Panc1 (cell line): Measurements from ENCODE around the gene KIRREL3.

Experiments used
- CTCF ChIP-seq: fragments of 450-650 bp; IDR thresholded peaks from 2 replicates; pipeline ENCODE4 v1.5.1; 2017; ENCODE audit warnings: mild to moderate bottlenecking
- POLR2AphosphoS5 ChIP-seq: IDR thresholded peaks from 2 replicates; pipeline ENCODE4 v1.6.1; 2012; ENCODE audit warnings: mild to moderate bottlenecking, low read depth, low read length, moderate library complexity
- REST ChIP-seq, 2 experiments: IDR thresholded peaks; 2 replicates each; pipeline ENCODE4 v1.6.1; 2011 to 2012; ENCODE audit warnings: low read depth in 2 of 2, control low read depth in 1 of 2, low read length in 1 of 2, mild to moderate bottlenecking in 1 of 2, moderate library complexity in 1 of 2; ENCODE audit not compliant: insufficient read depth in 1 of 2

- TF ChIP-seq CTCF (no peak), POLR2AphosphoS5 (no peak), REST (IDR thresholded peaks at IDR 0.05; ENCODE audit: insufficient read depth in 1 of 2, low read depth in 2 of 2, low read length in 1 of 2) (no peak)
Observed at GRCh38 chr11:126702987-126703386, 297.6 kb downstream of the KIRREL3 start.
